Stomach (tissue), 4 donors: ENCODE data around the gene STAT5B.

Experiments used
- EP300 ChIP-seq: sonication (generic); formaldehyde crosslinking; IDR thresholded peaks from one replicate; pipeline ENCODE4 v1.6.1; 2017; ENCODE audit warnings: antibody characterized with exemption
- POLR2A ChIP-seq, 4 donors: fragments of 450-650 bp; IDR thresholded peaks; one replicate each; pipeline ENCODE4 v1.6.1; 2016; ENCODE audit warnings: antibody characterized with exemption in 4 of 4, control low read depth in 2 of 4, mild to moderate bottlenecking in 1 of 4, moderate library complexity in 1 of 4
- POLR2AphosphoS5 ChIP-seq, 3 donors: sonication (generic); formaldehyde crosslinking; IDR thresholded peaks; one replicate each; pipeline ENCODE4 v1.6.1; 2016; ENCODE audit warnings: antibody characterized with exemption in 3 of 3
- TF ChIP-seq, protein P1 (sequence below), 7 experiments: fragments of 450-650 bp in 4 of 7; fragments of 200-600 bp in 3 of 7; sonication (generic) in 3 of 7; IDR thresholded peaks; one replicate each; pipeline ENCODE4 v1.5.1; 2016 to 2019; ENCODE audit warnings: antibody characterized with exemption in 7 of 7, control low read depth in 2 of 7, mild to moderate bottlenecking in 1 of 7

DNA sequence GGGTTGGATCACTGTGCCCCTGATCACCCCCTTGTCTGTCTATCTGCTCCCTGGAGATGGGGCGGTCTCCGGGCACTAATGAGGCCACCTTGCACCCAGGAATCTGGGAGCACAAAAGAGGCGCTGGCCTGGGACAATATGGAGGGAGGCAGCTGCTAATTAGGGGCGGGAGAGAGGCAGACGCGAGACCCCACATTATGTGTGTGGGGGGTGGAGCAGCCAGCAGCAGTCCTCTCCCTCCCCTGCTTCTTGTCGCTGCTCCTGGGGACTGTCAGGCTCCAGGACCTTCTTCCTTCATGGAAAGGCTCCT lies 90.6 kb downstream of the STAT5B start:
- TF ChIP-seq, protein P1, sequence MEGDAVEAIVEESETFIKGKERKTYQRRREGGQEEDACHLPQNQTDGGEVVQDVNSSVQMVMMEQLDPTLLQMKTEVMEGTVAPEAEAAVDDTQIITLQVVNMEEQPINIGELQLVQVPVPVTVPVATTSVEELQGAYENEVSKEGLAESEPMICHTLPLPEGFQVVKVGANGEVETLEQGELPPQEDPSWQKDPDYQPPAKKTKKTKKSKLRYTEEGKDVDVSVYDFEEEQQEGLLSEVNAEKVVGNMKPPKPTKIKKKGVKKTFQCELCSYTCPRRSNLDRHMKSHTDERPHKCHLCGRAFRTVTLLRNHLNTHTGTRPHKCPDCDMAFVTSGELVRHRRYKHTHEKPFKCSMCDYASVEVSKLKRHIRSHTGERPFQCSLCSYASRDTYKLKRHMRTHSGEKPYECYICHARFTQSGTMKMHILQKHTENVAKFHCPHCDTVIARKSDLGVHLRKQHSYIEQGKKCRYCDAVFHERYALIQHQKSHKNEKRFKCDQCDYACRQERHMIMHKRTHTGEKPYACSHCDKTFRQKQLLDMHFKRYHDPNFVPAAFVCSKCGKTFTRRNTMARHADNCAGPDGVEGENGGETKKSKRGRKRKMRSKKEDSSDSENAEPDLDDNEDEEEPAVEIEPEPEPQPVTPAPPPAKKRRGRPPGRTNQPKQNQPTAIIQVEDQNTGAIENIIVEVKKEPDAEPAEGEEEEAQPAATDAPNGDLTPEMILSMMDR (IDR thresholded peaks at IDR 0.05): no peak
- TF ChIP-seq POLR2A (IDR thresholded peaks at IDR 0.05) (no peak), POLR2AphosphoS5 (IDR thresholded peaks at IDR 0.05) (no peak), EP300 (no peak)
